ENCODE measurements around the gene APLNR. TPM values are rescaled to one million over a fixed set of nuclear protein-coding genes. Genes with fewer than 3 reads are reported as not detected.

Gene APLNR
- total and polyA plus RNA-seq, 2 donors (not counting 1 experiment from before 2014, with no cell fraction given) = not detected

DNA sequence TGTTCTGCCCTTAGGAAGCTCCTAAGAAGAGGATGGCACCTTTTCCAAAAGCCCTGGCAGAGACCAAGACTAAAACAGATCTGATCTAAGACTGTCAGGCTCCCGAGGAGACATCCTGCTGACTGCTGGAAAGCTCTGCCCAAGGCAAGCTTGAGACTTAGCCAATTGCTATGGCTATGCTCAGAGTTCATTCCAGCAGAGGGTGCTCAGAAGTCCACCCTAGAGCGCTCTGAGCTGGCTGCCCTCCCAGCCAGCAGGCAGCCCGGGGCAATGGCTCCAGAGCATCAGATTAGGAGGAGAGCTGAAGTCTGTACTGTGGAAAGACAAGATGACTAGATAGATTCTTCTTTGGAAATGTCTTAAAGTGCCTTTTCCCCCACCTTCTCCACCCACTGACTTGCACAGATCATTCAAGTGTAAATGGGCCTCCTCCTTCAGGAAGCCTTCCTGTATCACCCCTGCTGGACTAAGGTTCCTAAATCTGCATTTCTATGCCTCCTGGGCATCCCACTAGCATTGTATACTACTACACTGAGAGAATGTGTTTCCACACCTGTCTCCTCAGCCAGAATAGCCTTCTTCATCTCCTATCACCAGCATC lies 31.9 kb downstream of the APLNR start:
- no peaks in the 10 kb centered on the region for H3K79me2 ChIP-seq (ENCODE audit: control insufficient read depth, insufficient read depth, low read length)
- H3K4me1 ChIP-seq (ENCODE audit: control insufficient read depth in 2 of 2, insufficient read depth in 2 of 2, low read length in 2 of 2) = no peaks in the 10 kb centered on the region
- H3K9me3 ChIP-seq (ENCODE audit: control extremely low read depth in 1 of 3, control insufficient read depth in 2 of 3, insufficient read depth in 1 of 3, low read length in 2 of 3) = no peaks in the 10 kb centered on the region
- ATAC-seq (ENCODE audit: low read depth) = no peak
- intact Hi-C loops (cut with micrococcal nuclease) = no loop called here
- no peak overlapping the region for H3K9ac ChIP-seq (ENCODE audit: low read length)
- TF ChIP-seq, protein P1, sequence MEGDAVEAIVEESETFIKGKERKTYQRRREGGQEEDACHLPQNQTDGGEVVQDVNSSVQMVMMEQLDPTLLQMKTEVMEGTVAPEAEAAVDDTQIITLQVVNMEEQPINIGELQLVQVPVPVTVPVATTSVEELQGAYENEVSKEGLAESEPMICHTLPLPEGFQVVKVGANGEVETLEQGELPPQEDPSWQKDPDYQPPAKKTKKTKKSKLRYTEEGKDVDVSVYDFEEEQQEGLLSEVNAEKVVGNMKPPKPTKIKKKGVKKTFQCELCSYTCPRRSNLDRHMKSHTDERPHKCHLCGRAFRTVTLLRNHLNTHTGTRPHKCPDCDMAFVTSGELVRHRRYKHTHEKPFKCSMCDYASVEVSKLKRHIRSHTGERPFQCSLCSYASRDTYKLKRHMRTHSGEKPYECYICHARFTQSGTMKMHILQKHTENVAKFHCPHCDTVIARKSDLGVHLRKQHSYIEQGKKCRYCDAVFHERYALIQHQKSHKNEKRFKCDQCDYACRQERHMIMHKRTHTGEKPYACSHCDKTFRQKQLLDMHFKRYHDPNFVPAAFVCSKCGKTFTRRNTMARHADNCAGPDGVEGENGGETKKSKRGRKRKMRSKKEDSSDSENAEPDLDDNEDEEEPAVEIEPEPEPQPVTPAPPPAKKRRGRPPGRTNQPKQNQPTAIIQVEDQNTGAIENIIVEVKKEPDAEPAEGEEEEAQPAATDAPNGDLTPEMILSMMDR (IDR thresholded peaks at IDR 0.05) = no peak
- TF ChIP-seq EZH2 (IDR thresholded peaks at IDR 0.05; ENCODE audit: borderline replicate concordance, insufficient read depth, low read depth, low read length, poor library complexity, severe bottlenecking) = no peak
- no peaks in the 10 kb centered on the region for H3K4me1 Mint-ChIP-seq
- no peak overlapping the region for H3K27ac ChIP-seq (ENCODE audit: low read length in 2 of 2)
- ChIA-PET POLR2A (no interaction called here), CTCF (no interaction called here)
- no peak for DNase-seq
- no peak overlapping the region for H2AFZ ChIP-seq (ENCODE audit: insufficient read depth, low read depth, low read length, poor library complexity, severe bottlenecking)
- no peak overlapping the region for H3K4me3 ChIP-seq (ENCODE audit: control extremely low read depth in 1 of 5, extremely low read depth in 1 of 5, insufficient read depth in 1 of 5, low read depth in 2 of 5, low read length in 4 of 5)
- 54% methylated on average over 2 of the region's 3 CpGs for WGBS (ENCODE audit: insufficient coverage)
- no peaks in the 10 kb centered on the region for H3K9me3 Mint-ChIP-seq (ENCODE audit: insufficient read depth)
- H3K27me3 Mint-ChIP-seq = peaks cover 18% of the 10 kb centered on the region
- no peak overlapping the region for H3K27ac Mint-ChIP-seq
- H3K36me3 ChIP-seq (replicated peaks in 1 of 2; ENCODE audit: control extremely low read depth in 1 of 2, control insufficient read depth in 1 of 2, extremely low read depth in 1 of 2, insufficient read depth in 2 of 2, low read length in 1 of 2) = no peaks in the 10 kb centered on the region
- no peak overlapping the region for H3K4me3 Mint-ChIP-seq
- H3K4me2 ChIP-seq (replicated peaks; ENCODE audit: low read depth, low read length, poor library complexity, severe bottlenecking) = no peak overlapping the region
- no peaks in the 10 kb centered on the region for H3K27me3 ChIP-seq (replicated peaks in 1 of 4; ENCODE audit: control extremely low read depth in 1 of 4, control insufficient read depth in 3 of 4, insufficient read depth in 4 of 4, low read length in 3 of 4)
- no peaks in the 10 kb centered on the region for H4K20me1 ChIP-seq (ENCODE audit: control insufficient read depth, insufficient read depth, low read length, poor library complexity, severe bottlenecking)

DNA sequence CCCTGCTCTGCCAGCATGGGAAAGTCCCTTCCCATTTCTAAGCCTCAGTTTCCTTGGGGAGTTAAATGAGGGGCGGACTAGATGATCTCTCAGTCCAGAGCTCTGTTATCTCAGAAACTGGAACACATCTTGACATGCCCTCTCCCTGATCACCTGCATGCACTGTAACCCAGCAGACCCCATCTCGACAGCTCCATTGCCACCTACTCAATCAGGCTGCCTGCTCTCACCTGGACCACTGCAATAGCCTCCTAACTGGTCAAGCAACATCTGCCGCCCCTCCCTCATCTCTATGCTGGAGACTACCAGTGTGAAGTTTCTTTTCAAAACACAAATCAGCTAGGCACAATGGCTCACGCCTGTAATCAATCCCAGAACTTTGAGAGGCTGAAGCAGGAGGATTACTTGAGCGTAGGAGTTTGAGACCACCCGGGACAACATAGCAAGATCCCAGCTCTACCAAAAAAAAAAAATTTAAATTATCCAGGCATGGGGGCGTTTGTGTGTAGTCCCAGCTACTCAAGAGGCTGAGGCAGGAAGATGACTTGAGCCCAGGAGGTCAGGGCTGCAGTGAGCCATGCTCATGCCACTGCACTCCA lies 33.1 kb downstream of the APLNR start:
- TF ChIP-seq, protein P1 (IDR thresholded peaks at IDR 0.05) = no peak
- no peak for TF ChIP-seq EZH2 (IDR thresholded peaks at IDR 0.05; ENCODE audit: borderline replicate concordance, insufficient read depth, low read depth, low read length, poor library complexity, severe bottlenecking)
- Histone ChIP-seq H3K9me3 (ENCODE audit: control extremely low read depth in 1 of 3, control insufficient read depth in 2 of 3, insufficient read depth in 1 of 3, low read length in 2 of 3) (no peaks in the 10 kb centered on the region), H3K27me3 (replicated peaks in 1 of 4; ENCODE audit: control extremely low read depth in 1 of 4, control insufficient read depth in 3 of 4, insufficient read depth in 4 of 4, low read length in 3 of 4) (no peaks in the 10 kb centered on the region), H4K20me1 (ENCODE audit: control insufficient read depth, insufficient read depth, low read length, poor library complexity, severe bottlenecking) (no peaks in the 10 kb centered on the region), H3K79me2 (ENCODE audit: control insufficient read depth, insufficient read depth, low read length) (no peaks in the 10 kb centered on the region), H3K4me3 (ENCODE audit: control extremely low read depth in 1 of 5, extremely low read depth in 1 of 5, insufficient read depth in 1 of 5, low read depth in 2 of 5, low read length in 4 of 5) (no peak overlapping the region), H3K4me2 (replicated peaks; ENCODE audit: low read depth, low read length, poor library complexity, severe bottlenecking) (no peak overlapping the region), H3K4me1 (ENCODE audit: control insufficient read depth in 2 of 2, insufficient read depth in 2 of 2, low read length in 2 of 2) (no peaks in the 10 kb centered on the region), H3K36me3 (replicated peaks in 1 of 2; ENCODE audit: control extremely low read depth in 1 of 2, control insufficient read depth in 1 of 2, extremely low read depth in 1 of 2, insufficient read depth in 2 of 2, low read length in 1 of 2) (no peaks in the 10 kb centered on the region), H3K9ac (ENCODE audit: low read length) (no peak overlapping the region), H2AFZ (ENCODE audit: insufficient read depth, low read depth, low read length, poor library complexity, severe bottlenecking) (no peak overlapping the region), H3K27ac (ENCODE audit: low read length in 2 of 2) (no peak overlapping the region)
- WGBS (ENCODE audit: insufficient coverage) = 69% methylated on average over 2 of the region's 7 CpGs
- ATAC-seq (ENCODE audit: low read depth) (no peak), DNase-seq (no peak)
- POLR2A ChIA-PET = no interaction called here
- H3K4me1 Mint-ChIP-seq = no peaks in the 10 kb centered on the region
- no peak overlapping the region for H3K4me3 Mint-ChIP-seq
- no peak overlapping the region for H3K27ac Mint-ChIP-seq
- intact Hi-C loops (cut with micrococcal nuclease) = no loop called here
- CTCF ChIA-PET = no interaction called here
- H3K9me3 Mint-ChIP-seq (ENCODE audit: insufficient read depth) = no peaks in the 10 kb centered on the region
- H3K27me3 Mint-ChIP-seq = peaks cover 18% of the 10 kb centered on the region
